Endothelial cell of umbilical vein (primary cell): ENCODE data around the gene TIFAB. TPM values are rescaled to one million over a fixed set of nuclear protein-coding genes. Genes with fewer than 3 reads are reported as not detected.

Experiments used
- BruUV-seq: library from RNA; stranded (reverse); fragments of 400-500 nt; replicated peaks from 2 replicates; lab custom pipeline; 2021; lab: Mats Ljungman, UMichigan
- CTCF ChIA-PET: fragments of 300-600, 350-600 bp; sonication (Branson Sonifier 250); formaldehyde crosslinking; loops from one replicate; lab custom pipeline; 2021; ENCODE audit warnings: antibody characterized with exemption, inconsistent platforms; lab: Charles Lee
- POLR2A ChIA-PET: fragments of 300-600, 350-600 bp; sonication (Branson Sonifier 250); formaldehyde crosslinking; loops from one replicate; lab custom pipeline; 2021; ENCODE audit warnings: antibody characterized with exemption, inconsistent platforms; lab: Charles Lee
- DNase-seq: peaks from one replicate; pipeline ENCODE4 v3.0.0-alpha.2; 2011; ENCODE audit warnings: low read depth, low spot score
- FAIRE-seq: peaks from 2 replicates; lab custom pipeline; 2011; peaks lifted over from hg19 to GRCh38; lab: Jason Lieb, UNC
- H2AFZ ChIP-seq: 2 replicates; pipeline ENCODE4 v1.6.0; 2012; ENCODE audit warnings: low read depth, low read length, control low read depth, inconsistent platforms
- H3K27ac ChIP-seq: 2 replicates; pipeline ENCODE4 v1.5.1; 2011; ENCODE audit warnings: low read depth, mild to moderate bottlenecking, control low read depth, low read length, moderate library complexity; ENCODE audit not compliant: insufficient read depth
- H3K27me3 ChIP-seq, 2 experiments: 2 replicates each; pipeline versions ENCODE4 v1.6.0 to v1.6.1; 2011; ENCODE audit warnings: low read length in 2 of 2, mixed read lengths in 1 of 2; ENCODE audit not compliant: control insufficient read depth in 2 of 2, insufficient read depth in 2 of 2
- H3K36me3 ChIP-seq, 2 experiments: 2 replicates in 1 of 2; 3 replicates in 1 of 2; pipeline ENCODE4 v1.5.1; 2011; ENCODE audit warnings: low read length in 2 of 2, mild to moderate bottlenecking in 1 of 2, moderate library complexity in 1 of 2; ENCODE audit not compliant: control insufficient read depth in 2 of 2, insufficient read depth in 2 of 2; ENCODE audit errors: extremely low read depth in 1 of 2
- H3K4me1 ChIP-seq: 3 replicates; pipeline ENCODE4 v1.5.1; 2011; ENCODE audit warnings: mild to moderate bottlenecking, low read length; ENCODE audit not compliant: control insufficient read depth, insufficient read depth; ENCODE audit errors: extremely low read depth
- H3K4me2 ChIP-seq: 2 replicates; pipeline ENCODE4 v1.6.1; 2011; ENCODE audit warnings: low read length, control low read depth, mixed read lengths; ENCODE audit not compliant: insufficient read depth
- H3K4me3 ChIP-seq, 3 experiments: fragments of 200-600 bp in 1 of 3; sonication (generic), shearing (Covaris generic) in 1 of 3; replicated peaks in 1 of 3; 2 replicates each; pipeline ENCODE4 v1.5.1; 2011 to 2016; ENCODE audit warnings: control low read depth in 3 of 3, low read length in 3 of 3, mild to moderate bottlenecking in 2 of 3, inconsistent platforms in 1 of 3, low read depth in 1 of 3, moderate library complexity in 1 of 3; ENCODE audit not compliant: insufficient read depth in 1 of 3
- H3K79me2 ChIP-seq: 2 replicates; pipeline ENCODE4 v1.6.0; 2012; ENCODE audit warnings: low read length, inconsistent platforms; ENCODE audit not compliant: control insufficient read depth, insufficient read depth
- H3K9ac ChIP-seq: replicated peaks from 2 replicates; pipeline ENCODE3; 2011; ENCODE audit warnings: low read length, control low read depth; ENCODE audit not compliant: insufficient read depth; ENCODE audit errors: extremely low read depth
- H3K9me1 ChIP-seq: replicated peaks from 3 replicates; pipeline ENCODE4 v1.6.0; 2011; ENCODE audit warnings: mild to moderate bottlenecking, low read length; ENCODE audit not compliant: control insufficient read depth, insufficient read depth; ENCODE audit errors: extremely low read depth
- H3K9me3 ChIP-seq: replicated peaks from 2 replicates; pipeline ENCODE4 v1.5.1; 2012; ENCODE audit warnings: low read length, inconsistent platforms; ENCODE audit not compliant: control insufficient read depth, insufficient read depth
- H4K20me1 ChIP-seq: replicated peaks from 2 replicates; pipeline ENCODE3; 2011; ENCODE audit warnings: mild to moderate bottlenecking, low read length; ENCODE audit not compliant: control insufficient read depth, insufficient read depth; ENCODE audit errors: extremely low read depth
- CTCF ChIP-seq, 2 donors: IDR thresholded peaks; 1 replicate in 1 of 2; 2 replicates in 1 of 2; pipeline ENCODE4 v1.5.1; 2011; ENCODE audit warnings: low read length in 2 of 2, mild to moderate bottlenecking in 2 of 2, moderate library complexity in 2 of 2, control low read depth in 1 of 2, inconsistent platforms in 1 of 2, low read depth in 1 of 2; ENCODE audit not compliant: insufficient read depth in 1 of 2; ENCODE audit errors: extremely low read depth in 1 of 2
- EZH2 ChIP-seq: IDR thresholded peaks from 2 replicates; pipeline ENCODE4 v1.6.1; 2012; ENCODE audit warnings: borderline replicate concordance, low read depth, mild to moderate bottlenecking, moderate library complexity, low read length, inconsistent platforms; ENCODE audit not compliant: severe bottlenecking
- FOS ChIP-seq: IDR thresholded peaks from 2 replicates; pipeline ENCODE4 v1.6.1; 2011; ENCODE audit warnings: mild to moderate bottlenecking, low read length, moderate library complexity, borderline replicate concordance; ENCODE audit not compliant: insufficient read depth
- GATA2 ChIP-seq: IDR thresholded peaks from 2 replicates; pipeline ENCODE4 v1.7.0; 2011; ENCODE audit warnings: low read depth, mild to moderate bottlenecking, moderate library complexity, mixed read lengths, low read length; ENCODE audit not compliant: insufficient read length, insufficient read depth
- JUN ChIP-seq: IDR thresholded peaks from 2 replicates; pipeline ENCODE4 v1.6.1; 2011; ENCODE audit warnings: borderline replicate concordance, low read depth; ENCODE audit not compliant: insufficient read length, insufficient read depth
- MAX ChIP-seq: IDR thresholded peaks from 2 replicates; pipeline ENCODE4 v1.6.1; 2011; ENCODE audit not compliant: insufficient read depth, insufficient read length
- MYC ChIP-seq: IDR thresholded peaks from one replicate; pipeline ENCODE4 v1.6.1; 2011; ENCODE audit warnings: mild to moderate bottlenecking, low read depth, low read length
- POLR2A ChIP-seq: IDR thresholded peaks from 2 replicates; pipeline ENCODE4 v1.6.1; 2012; ENCODE audit warnings: low read depth, mild to moderate bottlenecking, control low read depth, low read length
- POLR2AphosphoS5 ChIP-seq: IDR thresholded peaks from 2 replicates; pipeline ENCODE4 v1.6.1; 2012; ENCODE audit warnings: low read depth, mild to moderate bottlenecking, control low read depth, low read length, moderate library complexity; ENCODE audit not compliant: insufficient read depth
- dilution Hi-C: fragments of 300-500 bp; cut with MboI; formaldehyde crosslinking; loops from one replicate; pipeline ENCODE4 v1.15.0; 2019; ENCODE audit warnings: low sequenced_read_pairs; ENCODE audit not compliant: extremely low pct_ligation_motif_present
- intact Hi-C: fragments of 100-400 bp; cut with micrococcal nuclease; formaldehyde crosslinking; loops from one replicate; pipeline ENCODE4 v1.10.0; 2022
- polyA plus RNA-seq, 4 experiments: library from polyadenylated mRNA; depleted of rRNA in 3 of 4; stranded (reverse) in 3 of 4; unstranded in 1 of 4; fragments of >200 nt; gene quantifications; 2 replicates each; pipeline versions ENCODE4 v1.2.1 to v1.2.3, GENCODE V29; 2011 to 2012; ENCODE audit warnings: missing spikeins in 1 of 4
- total RNA-seq: library from RNA; stranded (reverse); gene quantifications from 2 replicates; pipeline ENCODE4 v1.2.3, GENCODE V29; 2021

The TIFAB gene
- total and polyA plus RNA-seq, 2 donors (not counting 3 experiments of a cell fraction or from before 2014, with no cell fraction given), result not detected

- Histone ChIP-seq H3K9ac (no peak overlapping the region), H3K27me3 (peaks cover 3 to 7% of the 10 kb centered on the region in 2 experiments), H3K4me2 (no peak overlapping the region), H3K4me1 (peaks cover 13% of the 10 kb centered on the region), H3K27ac (no peak overlapping the region), H2AFZ (no peak overlapping the region), H3K9me3 (no peaks in the 10 kb centered on the region), H3K4me3 (no peak overlapping the region), H4K20me1 (peaks cover 2% of the 10 kb centered on the region), H3K9me1 (no peaks in the 10 kb centered on the region), H3K36me3 (no peaks in the 10 kb centered on the region), H3K79me2 (peaks cover 28% of the 10 kb centered on the region)
- intact Hi-C loops (no loop called here), dilution Hi-C loops (no loop called here)
- TF ChIP-seq MAX, result no peak
- TF ChIP-seq GATA2, result no peak
- TF ChIP-seq FOS, result no peak
- FAIRE-seq (no peak), DNase-seq (no peak)
- ChIA-PET CTCF (interaction anchor here (1.0 to 2.1 kb wide), 4 partner anchors 10 to 153 kb away, joined by 3 to 7 read pairs (median 4); no protein-coding TSS in a partner anchor), POLR2A (no interaction called here)
- no TSS peak for BruUV-seq
Observed at GRCh38 chr5:135400866-135401265, 51.3 kb downstream of the TIFAB start.

- Histone ChIP-seq H3K36me3 (no peaks in the 10 kb centered on the region), H3K27ac (peak overlapping the region; percentile 76), H3K4me1 (peaks cover 13% of the 10 kb centered on the region), H2AFZ (peak overlapping the region; percentile 99), H3K9me1 (no peaks in the 10 kb centered on the region), H3K9me3 (no peaks in the 10 kb centered on the region), H3K4me3 (peak overlapping the region in 2 of 3 experiments; percentile 53 to 88), H3K9ac (peak overlapping the region; percentile 89), H3K27me3 (peaks cover 0 to 3% of the 10 kb centered on the region in 2 experiments), H3K79me2 (peaks cover 37% of the 10 kb centered on the region), H3K4me2 (peak overlapping the region; percentile 70), H4K20me1 (peaks cover 4% of the 10 kb centered on the region)
- dilution Hi-C loops (no loop called here), intact Hi-C loops (loop anchor here (5.0 kb wide), 2 partner anchors 133 to 193 kb away; no protein-coding TSS in a partner anchor)
- DNase-seq (no peak), FAIRE-seq (no peak)
- ChIA-PET CTCF (interaction anchor here (1.0 to 1.3 kb wide), 2 partner anchors 9 to 26 kb away, joined by 3 to 5 read pairs; no protein-coding TSS in a partner anchor), POLR2A (no interaction called here)
- TF ChIP-seq MAX (no peak), POLR2AphosphoS5 (no peak), GATA2 (no peak), JUN (no peak), EZH2 (no peak), MYC (no peak), POLR2A (no peak), FOS (no peak), CTCF (IDR thresholded peaks at IDR 0.05; ENCODE audit: extremely low read depth in 1 of 2, insufficient read depth in 1 of 2, low read depth in 1 of 2, low read length in 2 of 2) (no peak)
- BruUV-seq, result no TSS peak
Observed at GRCh38 chr5:135399794-135400542, 52.2 kb downstream of the TIFAB start.
